NCI-H510A treated with DMSO at 0.1 percent for 48 hours (cell line): Measurements from ENCODE around the gene MOB1B.
A peak's percentile ranks its signal among the peaks of the same experiment; 100 is the strongest.
"Not testable (repeated sequence)": the region's sequence is repeated elsewhere in the genome, so short reads cannot be mapped to it uniquely, and the experiment has no call there.

Source experiments
- DNase-seq: peaks from one replicate; lab custom pipeline; 2025; lab: John Stamatoyannopoulos, UW

The MOB1B gene

DNA sequence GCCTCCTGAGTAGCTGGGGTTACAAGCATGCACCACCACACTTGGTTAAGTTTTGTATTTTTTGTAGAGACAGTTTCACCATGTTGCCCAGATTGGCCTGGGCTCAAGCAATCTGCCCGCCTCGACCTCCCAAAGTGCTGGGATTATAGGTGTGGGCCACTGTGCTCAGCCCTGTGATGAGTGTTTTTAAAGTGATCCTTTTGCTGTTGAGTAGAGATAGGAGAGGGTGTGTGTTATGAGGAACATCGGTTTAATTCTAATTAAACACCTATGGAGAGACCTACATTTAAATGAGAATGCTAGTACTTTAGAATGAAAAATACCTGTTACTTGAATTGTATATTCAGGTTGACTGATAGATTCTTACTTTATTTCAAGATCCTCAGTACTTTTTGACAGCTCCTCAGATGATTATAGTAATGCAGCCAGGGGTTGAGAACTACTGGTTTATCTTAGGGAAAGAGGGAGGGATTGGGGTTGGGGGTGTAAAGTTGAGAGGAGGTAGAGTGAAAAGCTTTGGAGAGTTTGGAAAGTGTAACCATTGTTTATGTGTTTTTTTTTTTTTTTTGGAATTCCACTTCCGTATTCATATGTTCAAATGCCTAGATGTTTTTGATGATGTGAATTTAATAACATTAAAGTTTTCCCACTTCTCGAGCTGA lies 54.5 kb downstream of the MOB1B start:
- DNase-seq, result no peak

DNA sequence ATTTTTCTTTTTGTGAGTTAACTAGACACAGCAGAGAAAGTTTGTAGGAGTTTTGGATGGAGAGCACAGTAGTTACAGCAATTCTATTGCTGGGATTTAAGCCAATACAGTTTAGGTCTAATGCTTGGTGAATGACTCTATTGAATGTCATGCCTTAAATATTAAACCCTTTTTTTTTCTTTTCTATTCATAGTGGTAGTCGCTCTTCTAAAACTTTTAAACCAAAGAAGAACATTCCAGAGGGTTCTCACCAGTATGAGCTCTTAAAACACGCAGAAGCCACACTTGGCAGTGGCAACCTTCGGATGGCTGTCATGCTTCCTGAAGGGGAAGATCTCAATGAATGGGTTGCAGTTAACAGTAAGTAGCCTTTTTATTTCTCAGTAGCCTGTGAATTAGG lies 56.5 kb downstream of the MOB1B start:
- no peak for DNase-seq

GRCh38 chr4:70969076-70969475 lies 66.9 kb downstream of the MOB1B start:
- DNase-seq, result no peak

GRCh38 chr4:70976252-70976651 lies 74.1 kb downstream of the MOB1B start:
- DNase-seq, result no peak

DNA sequence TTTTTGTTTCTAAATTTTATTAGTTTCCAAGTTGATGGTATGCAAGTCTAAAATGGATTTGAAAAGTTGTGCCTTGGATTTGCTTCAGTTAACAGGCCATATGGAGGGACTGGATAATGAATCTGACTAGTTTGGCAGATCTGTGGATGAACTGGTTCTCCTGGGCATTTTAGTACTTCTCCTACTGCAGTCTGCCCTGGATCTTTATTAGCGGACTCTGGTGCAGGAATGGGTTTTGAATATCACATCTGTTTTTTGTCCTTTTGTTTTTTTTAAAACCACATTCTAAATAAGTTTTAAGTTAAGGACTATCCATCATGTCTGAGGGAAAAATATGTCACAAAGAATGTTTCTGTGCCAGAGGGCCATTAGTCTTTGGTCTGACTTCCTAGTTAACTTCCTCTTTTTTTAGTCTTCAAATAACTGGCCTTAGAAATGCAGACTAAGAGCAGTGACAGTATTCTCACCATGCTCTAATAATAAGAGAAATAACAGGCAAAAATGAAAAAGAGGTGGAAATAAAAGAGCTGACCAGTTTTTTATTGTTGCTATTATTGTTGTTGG lies 77.4 kb downstream of the MOB1B start:
- no peak for DNase-seq

DNA sequence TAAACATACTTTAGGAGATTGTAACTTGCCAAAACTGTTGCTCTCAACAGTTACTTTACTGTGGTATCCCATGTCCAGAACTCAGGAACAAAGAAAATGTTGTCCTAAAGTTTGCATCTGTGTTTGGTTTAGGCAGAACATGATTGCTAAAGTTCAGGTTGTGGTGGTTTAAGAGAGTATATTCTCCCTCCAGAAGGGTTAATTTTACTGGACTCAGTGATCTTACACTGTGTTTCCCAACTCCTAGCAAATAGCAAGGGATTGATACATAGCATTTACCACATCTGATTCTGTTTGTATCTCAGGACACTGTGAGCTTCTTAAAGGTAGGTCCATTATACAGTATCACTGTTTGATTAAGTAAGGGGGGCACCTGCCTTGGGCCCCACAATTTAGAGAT lies 78.0 kb downstream of the MOB1B start:
- no peak for DNase-seq

GRCh38 chr4:70984106-70984505 lies 81.9 kb downstream of the MOB1B start:
- DNase-seq, result no peak

- no peak for DNase-seq
Measured at GRCh38 chr4:70984589-70984988, 82.4 kb downstream of the MOB1B start.

DNA sequence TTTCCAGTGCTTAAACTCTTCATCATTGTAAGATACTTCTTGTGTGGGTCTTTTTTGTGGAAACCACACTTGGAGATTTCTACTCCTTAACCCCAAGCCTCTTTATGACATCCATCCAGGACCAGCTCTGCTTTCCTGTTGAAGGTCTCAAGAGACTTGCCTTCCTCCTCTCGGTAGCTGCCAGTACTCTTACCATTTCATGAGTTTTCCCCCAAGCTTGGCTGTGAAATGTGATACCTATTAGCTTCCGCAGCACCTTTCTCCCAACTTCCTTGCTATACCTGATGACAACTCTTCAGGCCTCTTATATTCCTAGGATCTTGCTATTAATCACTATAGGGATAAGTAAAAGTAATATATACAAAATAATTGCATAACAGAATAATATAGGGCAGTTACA lies 89.4 kb downstream of the MOB1B start:
- no peak for DNase-seq

GRCh38 chr4:70992391-70992881 lies 90.3 kb downstream of the MOB1B start:
- peak; percentile 77 for DNase-seq

GRCh38 chr4:70993181-70994068 lies 91.3 kb downstream of the MOB1B start, which contains the start of gene DCK:
TSS of gene DCK (plus strand) at chr4:70993649. CDS start at chr4:70993836, 187 bp downstream.
- DNase-seq, result peak; percentile 94

DNA sequence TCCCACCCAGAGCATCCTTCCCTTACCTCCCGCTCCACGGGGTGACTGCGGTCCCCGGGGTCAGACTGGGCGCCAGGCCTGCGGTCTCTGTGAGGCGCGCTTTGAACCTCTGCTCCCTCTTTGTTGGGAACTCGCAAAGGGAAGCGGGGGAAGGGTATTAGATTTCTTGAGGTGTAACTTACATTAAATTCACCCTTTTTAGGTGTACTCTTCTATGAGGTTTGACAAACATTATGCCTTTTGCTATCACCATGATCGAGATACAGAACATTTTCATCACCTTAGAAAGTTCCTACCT lies 91.8 kb downstream of the MOB1B start:
- peak; percentile 64 for DNase-seq

GRCh38 chr4:70994387-70995099 lies 92.4 kb downstream of the MOB1B start:
- no peak for DNase-seq

- no peak for DNase-seq
Measured at GRCh38 chr4:70996018-70996360, 93.8 kb downstream of the MOB1B start.

- no peak for DNase-seq
Measured at GRCh38 chr4:70997036-70997435, 94.9 kb downstream of the MOB1B start.

GRCh38 chr4:70997546-70997945 lies 95.4 kb downstream of the MOB1B start:
- no peak for DNase-seq

DNA sequence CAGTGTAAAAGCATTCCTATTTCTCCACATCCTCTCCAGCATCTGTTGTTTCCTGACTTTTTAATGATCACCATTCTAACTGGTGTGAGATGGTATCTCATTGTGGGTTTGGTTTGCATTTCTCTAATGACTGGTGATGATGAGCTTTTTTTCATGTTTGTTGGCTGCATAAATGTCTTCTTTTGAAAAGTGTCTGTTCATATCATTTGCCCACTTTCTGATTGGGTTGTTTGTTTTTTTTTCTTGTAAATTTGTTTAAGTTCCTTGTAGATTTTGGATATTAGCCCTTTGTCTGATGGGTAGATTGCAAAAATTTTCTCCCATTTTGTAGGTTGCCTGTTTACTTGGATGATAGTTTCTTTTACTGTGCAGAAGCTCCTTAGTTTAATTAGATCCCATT lies 97.5 kb downstream of the MOB1B start:
- DNase-seq, result not testable (repeated sequence)

- not testable (repeated sequence) for DNase-seq
Measured at GRCh38 chr4:71001363-71001762, 99.2 kb downstream of the MOB1B start.

DNA sequence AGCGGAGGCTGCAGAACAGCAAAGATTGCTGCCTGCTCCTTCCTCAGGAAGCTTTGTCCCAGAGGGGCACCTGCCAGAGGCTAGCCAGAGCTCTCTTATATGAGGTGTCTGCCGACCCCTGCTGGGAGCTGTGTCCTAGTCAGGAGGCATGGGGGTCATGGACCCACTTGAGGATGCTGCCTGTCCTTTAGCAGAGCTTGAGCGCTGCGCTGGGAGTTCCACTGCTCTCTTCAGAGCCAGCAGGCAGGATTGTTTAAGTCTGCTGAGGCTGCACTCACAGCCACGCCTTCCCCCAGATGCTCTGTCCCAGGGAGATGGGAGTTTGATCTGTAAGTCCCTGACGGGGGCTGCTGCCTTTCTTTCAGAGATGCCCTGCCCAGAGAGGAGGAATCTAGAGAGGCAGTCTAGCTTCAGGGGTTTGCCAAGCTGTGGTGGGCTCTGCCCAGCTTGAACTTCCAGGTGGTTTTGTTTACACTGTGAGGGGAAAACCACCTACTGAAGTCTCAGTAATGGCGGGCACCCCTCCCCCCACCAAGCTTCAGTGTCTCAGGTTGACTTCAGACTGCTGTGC lies 102.2 kb downstream of the MOB1B start:
- peak; percentile 22 for DNase-seq

GRCh38 chr4:71005025-71005424 lies 102.9 kb downstream of the MOB1B start:
- not testable (repeated sequence) for DNase-seq

DNA sequence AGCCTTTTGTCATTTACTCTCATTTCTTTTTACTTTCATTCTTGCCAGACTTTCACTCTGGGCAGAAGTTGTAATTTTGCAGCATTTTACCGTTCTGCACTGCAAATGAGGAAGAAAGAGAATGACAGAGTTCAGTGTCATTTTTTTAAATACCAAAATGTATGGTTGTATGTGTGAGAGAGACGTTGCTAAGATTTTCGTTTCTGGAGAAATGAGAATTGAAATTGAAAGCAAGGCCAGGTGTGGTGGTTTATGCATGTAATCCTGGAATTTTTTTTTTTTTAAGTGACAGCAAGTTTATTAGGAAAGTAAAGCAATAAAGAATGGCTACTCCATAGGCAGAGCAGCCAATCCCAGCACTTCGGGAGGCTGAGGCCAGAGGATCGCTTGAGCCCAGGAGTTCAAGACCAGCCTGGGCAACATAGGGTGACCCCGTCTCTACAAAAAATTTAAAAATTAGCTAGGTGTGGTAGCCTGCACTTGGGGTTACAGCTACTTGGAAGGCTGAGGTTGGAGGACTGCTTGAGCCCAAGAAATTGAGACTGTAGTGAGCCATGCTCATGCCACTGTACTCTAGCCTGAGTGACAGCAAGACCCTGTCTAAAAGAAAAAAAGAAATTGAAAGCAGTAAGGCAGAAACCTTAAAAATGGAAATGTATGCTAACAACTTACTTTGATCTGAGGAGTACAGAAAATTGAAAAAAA lies 104.2 kb downstream of the MOB1B start:
- no peak for DNase-seq
